Ureter (tissue), 1 donor: ENCODE measurements around the gene KDM1A. TPM values are rescaled to one million over a fixed set of nuclear protein-coding genes. Genes with fewer than 3 reads are reported as not detected.

Experiments
- DNase-seq: peaks from one replicate; pipeline ENCODE4 v3.0.0-alpha.2; 2020; ENCODE audit warnings: low spot score
- total RNA-seq: library from RNA; stranded (reverse); gene quantifications from one replicate; pipeline ENCODE4 v1.2.4, GENCODE V29; 2023
- donor health status: DM: yes; HTN: yes; CAD: no.

Gene KDM1A
- total RNA-seq, 1 donor from 2014 or later = 75.6 TPM

DNA sequence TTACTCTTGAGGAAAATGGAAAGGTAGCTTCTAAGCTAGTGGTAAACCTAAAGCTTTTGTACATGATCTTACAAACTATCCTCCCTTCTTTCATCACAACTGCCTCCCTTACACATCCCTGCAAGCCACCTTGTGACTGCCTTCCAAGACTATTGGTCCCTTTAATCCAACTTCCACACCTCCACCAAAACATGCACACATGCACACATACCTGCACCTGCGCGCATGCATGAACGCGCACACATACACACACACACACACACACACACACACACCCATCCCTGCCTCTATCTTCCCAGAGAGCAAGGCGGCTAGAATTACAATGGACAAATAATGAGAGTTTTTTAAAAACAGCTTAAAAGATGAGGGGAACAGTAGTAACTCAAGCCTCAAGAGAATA, 91.1 kb downstream of the KDM1A start:
- DNase-seq = no peak

DNA sequence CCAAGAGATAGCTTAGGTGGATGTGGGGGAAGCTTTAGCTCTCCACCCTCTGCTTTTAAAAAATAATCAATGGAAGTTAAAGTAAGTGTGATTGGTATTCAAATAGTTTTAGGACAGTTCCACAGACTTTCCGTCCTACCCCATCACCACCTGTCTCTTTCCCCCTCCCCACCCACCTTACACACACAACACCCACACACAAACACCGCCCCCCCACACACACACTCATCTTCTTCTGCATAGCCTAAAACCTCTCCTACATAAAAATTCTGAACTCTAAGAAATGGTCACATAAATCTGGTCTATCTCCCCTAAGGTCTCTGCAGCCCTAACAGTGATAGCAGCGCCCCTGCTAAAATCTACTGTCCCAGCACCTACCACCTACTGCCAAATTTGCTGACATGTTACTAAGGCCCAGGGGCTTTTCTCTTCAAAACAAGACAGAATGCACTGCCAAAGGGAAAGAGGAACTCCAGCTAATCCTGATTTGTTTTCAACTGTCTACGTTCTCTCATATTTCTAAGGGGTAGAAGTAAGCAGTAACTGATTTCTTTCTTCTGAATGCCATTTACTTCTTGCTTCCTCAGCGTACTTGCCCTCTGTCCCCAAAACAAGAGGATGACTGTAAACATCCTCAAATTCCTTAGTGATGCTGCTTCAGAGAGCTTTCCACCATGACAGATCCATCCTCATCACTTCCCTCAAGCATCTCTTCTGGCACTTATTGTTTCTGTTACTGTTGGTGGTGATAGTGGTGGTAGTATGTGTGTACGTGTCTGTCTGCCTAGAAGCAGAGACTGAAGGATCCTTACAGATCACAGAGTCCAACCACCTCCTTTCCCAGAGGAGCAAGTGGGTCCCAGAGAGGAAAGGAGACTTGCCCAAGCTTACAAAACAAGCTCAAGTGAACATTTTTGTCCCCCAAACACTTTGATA, 92.6 kb downstream of the KDM1A start:
- no peak for DNase-seq

DNA sequence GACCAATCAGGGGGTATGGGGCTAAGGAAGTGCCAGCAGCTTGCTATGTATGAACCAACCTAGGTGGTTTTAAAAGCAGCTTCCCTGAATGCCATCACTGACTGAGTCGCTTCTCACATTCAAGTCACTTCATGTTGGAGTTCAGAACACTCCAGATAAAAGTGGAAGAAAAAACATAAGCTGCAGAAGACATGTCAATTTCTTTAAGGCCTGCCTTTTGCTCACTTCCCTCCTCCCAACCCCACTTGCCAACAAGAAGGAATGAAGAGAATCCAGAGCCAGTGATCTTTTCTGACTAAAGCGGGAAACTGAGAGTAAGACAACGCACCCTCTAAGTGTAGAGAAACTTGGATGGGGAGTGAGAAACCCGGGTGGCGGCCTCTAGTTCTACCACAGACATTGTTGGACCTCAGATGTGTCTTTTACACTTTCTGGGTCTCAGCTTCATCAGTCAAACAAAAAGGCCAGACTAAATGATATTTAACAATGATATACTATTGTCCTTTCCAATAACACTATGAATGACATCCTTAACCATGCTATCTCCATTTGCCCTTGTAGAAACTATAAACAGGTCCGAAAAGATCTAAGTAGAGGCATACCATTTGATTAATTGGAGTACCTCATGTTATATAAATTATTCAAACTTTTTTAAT, 95.3 kb downstream of the KDM1A start:
- DNase-seq = no peak

DNA sequence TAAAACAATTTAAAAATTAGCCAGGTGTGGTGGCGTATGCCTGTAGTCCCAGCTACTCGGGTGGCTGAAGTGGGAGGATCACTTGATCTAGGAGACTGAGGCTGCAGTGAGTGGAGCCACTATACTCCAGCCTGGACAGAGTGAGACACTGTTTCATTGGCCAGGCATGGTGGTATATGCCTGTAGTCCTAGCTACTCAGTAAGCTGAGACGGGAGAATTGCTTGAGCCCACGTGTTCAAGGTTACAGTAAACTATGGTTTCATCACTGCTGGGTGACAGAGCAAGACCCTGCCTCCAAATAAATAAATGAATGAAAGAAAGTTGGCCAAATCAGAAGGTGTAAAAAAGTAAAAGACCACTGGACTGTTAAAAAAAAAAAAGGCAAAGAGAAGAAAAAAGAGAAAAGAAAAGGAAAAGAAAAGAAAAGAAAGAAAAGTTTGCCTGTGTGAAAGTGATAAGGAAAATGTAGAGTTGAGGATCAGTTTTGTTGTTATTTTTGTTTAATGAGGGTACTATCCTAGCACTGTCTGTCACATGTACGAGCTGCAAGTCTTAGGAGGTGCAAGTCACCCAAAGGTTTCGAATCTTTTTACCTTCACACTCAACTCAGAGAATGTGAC, 97.1 kb downstream of the KDM1A start:
- no peak for DNase-seq

DNA sequence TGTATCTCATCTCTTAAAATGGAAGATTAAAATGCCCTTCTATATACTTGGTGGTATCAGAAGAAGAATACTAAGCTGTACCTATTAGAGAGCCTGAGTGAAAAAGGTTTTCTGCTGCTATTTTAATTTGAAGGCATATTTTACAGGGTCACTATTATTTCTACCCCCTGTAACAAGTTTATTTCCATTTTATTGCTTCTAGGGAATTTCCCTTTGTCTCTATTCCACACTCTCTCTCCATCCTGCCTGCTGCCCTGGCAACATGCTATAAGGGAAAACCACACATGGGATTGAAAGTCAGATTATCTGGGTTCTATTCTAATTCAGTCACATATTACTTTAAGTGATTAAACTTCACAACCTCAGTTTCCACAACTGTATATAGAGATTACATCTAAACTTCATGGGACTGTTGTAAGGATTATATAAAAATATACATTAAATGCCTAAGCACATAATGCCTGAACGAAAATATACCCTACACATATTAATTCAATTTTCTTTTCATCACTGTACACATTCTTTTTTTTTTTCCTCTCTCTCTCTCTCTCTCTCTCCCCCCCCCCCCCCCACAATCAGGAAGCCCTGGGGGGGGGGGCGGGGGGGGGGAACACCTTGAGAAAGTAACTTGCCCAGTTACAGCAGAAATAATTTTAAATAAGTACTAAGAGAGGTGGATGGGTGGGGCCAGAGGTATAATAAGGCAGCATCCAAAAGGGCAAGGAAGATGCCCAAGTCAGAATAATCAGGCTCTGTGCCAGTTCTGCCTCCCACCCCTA, 97.8 kb downstream of the KDM1A start:
- no peak for DNase-seq

DNA sequence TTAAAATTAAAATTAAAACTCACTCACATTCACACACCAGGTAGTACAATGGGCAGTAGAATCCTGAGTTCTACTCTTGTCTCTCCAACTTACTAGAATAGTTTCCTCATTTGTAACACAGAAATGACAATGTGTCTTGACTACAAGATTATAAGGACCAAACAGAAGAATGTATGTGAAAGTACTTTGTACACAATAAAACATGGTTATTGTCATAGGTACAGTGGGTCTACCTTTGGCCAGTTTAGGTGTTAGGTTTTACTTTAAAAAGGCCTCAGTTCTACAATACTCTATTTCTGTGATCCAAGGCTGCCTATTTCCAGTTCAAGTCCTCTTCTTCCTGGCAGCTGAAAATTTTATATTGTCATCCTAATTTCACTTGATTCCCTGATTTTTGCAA, 99.1 kb downstream of the KDM1A start:
- DNase-seq = no peak

DNA sequence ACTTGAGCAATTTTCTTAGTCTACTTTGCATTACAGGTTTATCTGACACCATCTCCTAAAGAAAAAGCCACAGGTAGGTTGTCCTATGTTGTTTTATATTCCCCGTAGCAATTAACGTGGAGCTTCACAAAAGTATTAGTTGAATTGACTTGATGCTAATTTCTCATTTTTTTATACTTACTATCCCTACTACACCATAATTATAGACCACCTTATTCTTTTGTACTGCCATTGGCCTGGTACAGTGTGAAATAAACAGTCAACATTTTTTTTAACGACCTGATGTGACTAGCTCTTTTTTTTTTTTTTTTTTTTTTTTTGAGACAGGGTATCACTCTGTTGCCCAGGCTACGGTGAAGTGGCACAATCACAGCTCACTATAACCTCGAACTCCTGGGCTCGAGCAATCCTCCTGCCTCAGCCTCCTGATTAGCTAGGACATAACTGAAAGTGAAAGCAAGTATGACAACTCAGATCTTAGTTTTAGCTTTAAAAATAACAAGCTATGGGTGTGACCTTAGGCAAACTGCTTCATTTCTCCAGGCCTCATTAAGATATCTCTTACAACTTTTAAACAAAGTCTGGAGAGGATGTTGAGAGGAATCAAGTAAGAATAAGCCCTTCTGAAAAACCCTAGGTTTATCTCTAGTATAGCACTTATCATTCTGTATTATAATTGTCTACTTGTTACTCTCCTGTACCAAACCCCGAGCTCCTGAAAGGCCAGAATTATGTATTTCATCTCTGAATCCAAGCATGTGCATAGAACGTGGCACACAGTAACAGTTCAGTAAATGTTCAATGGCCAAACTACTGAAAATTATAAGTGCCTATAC, 99.9 kb downstream of the KDM1A start:
- DNase-seq = no peak

DNA sequence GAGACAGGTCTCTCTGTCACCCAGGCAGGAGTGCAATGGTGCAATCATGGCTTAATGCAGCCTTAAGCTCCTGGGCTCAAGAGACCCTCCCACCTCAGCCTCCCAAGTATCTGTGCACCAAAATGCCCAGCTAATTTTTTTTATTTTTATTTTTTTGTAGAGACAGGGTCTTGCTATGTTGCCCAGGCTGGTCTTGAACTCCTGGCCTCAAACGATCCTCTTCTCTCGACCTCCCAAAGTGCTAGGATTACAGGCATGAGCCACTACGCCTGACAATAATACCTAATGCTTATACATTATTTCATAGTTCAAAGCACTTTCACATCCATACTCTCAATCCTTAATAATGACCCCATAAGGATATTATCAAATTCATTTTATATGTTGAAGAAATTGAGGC, 101.1 kb downstream of the KDM1A start:
- DNase-seq = no peak

DNA sequence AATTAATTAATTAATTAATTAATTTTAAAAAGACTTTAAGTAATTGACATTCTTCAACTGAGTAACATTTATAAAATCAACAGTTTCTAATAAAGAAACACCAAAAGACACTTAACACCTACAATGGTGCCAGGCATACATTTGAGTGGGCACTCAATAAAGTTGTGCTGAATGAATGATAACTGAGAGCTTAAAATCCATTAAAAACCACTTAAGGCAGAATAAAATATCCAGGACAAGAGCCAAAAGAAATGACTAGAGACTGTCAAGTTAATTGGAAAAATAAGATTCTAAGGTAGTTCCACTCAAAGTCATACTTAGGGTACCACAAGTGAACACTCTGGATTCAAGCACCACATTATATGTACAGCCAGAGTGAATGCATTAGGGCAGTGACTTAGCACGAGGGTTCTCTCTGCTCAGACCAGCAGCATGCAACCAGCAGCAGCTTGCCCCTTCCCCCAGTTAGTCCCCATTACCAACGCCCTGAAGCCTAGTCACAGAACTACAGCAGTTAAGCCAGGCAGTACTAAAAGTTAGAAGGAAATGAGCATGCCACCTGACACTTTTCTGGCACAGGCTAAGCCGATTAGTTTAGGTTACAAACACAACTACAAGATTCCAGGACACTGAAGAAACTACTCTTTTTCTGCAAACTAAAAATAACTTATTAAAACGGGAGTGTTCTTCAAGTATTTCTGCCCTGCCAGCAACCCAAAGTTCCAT, 102.9 kb downstream of the KDM1A start:
- DNase-seq = peak; percentile 57

DNA sequence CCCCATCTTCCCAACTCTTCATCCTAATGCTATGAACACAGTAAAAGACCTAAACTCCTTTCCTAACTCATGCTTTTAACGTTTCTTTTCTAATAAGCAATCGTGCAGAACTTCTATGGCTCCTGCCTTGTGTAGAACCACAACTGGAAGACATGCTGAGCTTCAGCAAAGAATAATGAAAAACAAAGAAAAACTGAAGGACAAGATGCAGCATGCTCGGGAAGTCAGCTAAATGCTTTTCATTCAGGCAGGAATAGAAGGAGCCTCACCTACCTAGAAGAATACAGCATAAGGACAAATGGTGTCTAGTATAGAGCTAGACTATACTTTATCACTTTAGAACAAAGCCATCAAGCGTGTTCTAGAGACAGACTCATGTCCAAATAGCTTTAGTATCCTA, 103.5 kb downstream of the KDM1A start:
- no peak for DNase-seq

DNA sequence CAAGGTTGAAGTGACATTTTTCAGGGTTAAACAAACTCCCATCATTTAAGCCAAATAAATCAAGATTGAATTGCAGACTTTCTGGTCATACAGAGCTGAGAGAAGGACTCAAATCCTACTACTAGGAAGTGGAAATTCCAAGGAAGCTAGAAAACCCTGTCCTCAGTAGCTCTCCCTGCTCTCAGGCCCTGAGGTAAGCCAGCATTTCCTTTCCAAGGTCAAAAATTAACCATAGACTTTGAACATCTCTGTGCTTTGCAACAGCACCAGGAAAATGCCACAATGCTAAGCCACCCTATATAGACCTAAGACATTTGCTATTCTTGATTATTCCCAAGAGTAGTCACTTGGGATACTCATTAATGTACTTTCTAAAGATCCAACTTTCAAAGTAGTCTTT, 104.3 kb downstream of the KDM1A start:
- no peak for DNase-seq

DNA sequence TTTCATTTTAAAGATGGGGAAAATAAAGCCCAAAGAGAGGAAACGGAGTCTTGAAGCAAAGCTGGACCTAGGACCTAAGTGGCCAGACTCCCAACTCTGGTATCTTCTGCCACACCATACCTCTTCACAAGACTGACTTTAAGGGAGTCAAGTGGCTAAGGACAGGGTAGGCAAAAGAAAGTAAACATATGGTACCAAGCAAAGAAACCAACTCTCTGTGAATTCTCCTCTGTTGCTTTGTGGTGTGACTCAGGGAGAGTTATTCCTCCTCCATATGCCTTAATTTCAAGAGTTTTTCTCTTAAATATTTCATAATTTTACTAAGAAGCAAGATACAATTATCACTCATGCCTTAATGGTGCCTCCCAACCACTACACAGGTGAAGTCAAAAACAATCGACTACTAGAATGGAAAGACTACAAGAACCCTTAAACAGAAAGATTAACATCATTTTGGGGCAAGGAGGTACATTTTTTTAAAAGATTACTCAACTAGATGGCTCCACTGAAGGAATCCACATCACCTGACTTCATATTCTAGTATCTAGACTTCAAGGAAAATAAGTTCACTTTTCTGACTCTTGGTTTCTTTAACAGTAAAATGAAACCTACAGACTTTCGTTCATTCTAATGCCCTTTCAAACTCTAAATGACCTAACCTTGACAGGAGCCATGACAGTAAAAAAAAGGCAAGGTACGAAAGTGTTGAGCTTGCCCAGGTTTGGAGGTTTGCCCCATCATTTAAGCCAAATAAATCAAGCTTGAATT, 105.2 kb downstream of the KDM1A start:
- no peak for DNase-seq

DNA sequence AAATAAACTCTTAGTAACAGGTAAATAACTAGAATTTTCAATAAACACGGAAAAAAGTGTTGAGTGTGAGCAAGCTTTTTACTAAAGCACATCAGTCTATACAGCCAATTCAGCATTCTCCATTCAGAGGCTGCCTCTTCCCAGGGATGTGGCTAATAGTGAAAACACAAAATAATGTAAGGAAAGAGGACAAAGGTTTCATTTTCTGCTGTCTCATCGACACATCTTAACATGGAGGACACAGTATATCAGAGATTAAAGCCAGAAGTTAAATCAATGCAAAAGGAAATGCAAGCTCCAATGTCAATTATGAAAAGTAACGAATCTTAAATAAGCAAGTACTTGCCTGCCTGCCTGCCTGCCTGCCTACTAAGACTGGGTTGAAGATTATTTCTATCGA, 106.2 kb downstream of the KDM1A start:
- no peak for DNase-seq

DNA sequence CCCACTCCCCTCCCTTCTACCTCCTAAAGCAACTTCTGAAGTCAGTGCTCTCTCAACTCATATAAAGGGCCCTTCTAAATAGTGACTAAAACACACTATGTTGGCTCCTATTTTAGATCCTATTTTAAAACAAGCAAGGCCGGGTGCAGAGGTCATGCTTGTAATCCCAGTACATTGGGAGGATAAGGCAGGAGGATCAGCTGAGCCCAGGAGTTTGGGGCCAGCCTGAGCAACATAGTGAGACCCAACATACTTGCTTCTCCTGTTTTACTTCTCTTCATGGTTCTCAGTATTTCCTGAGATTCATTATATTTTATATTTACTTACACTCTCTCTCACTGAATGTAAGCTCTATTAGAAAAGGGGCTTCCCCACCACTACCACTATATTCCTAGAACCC, 106.9 kb downstream of the KDM1A start:
- no peak for DNase-seq

DNA sequence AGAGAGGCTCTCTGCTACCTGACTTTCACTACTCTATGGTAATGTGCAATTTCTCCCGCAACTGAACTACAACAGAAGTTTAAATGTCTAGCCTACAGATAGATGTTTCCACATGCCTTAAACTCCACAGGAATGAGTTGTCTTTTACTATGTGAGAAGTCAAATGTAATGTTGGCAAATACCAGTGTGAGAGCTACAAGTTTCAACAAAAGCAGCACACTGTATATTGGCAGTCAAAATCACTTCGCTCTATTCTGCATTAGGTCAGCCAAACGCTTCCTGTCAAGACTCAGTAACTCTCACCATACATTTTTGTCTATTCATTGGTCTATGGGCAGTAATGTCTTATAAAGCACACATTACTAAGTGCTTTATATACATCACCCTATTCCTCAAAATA, 107.5 kb downstream of the KDM1A start:
- DNase-seq = no peak

DNA sequence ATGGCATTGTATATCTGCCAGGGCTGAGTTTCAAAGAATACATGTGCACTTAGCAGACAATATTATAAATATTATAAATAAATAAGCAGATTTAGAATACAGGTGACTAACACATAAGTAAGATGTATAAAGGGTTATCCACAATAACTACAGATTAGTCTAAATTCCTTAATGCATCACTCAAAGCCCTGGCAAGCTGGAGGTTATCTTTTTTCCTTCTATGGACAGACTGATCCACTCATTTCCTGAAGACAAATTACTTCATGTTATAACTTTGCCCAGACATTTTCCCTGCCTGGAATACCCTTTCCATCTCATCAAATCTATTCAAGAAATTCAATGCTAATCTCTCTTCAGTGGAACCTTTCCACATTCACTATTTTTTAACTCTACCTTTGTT, 110.6 kb downstream of the KDM1A start:
- DNase-seq = no peak

DNA sequence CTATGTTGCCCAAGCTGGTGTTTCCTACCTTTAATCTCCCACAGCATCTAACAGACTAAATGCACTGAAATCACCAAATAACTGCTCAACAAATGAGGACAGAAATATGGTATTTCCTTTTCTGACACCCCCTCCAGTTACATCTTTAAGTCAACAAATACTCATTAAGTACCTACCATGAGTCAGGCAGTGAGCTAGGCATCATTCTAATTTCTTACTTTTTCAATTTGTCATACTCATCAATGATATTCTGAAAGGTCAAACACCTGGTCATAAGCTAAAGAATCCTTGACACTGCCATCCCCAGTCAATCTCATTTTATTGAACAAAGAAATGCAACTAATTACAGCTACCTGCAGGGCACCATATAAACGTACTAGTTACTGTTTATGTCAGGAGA, 112.8 kb downstream of the KDM1A start:
- no peak for DNase-seq
